Epithelial cell of esophagus (primary cell): ENCODE measurements around the gene COL25A1.

ENCODE experiments used
- DNase-seq: peaks from one replicate; pipeline ENCODE4 v3.0.0; 2010; ENCODE audit warnings: low read depth
- H3K4me3 ChIP-seq: 2 replicates; pipeline ENCODE4 v1.5.1; 2011; ENCODE audit warnings: mild to moderate bottlenecking, low read length, control low read depth
- TF ChIP-seq, protein P1 (sequence below): IDR thresholded peaks from 2 replicates; pipeline ENCODE4 v1.5.1; 2011; ENCODE audit warnings: low read depth, mild to moderate bottlenecking, low read length, control low read depth, inconsistent platforms; ENCODE audit not compliant: insufficient read depth; ENCODE audit errors: missing control alignments

The COL25A1 gene

DNA sequence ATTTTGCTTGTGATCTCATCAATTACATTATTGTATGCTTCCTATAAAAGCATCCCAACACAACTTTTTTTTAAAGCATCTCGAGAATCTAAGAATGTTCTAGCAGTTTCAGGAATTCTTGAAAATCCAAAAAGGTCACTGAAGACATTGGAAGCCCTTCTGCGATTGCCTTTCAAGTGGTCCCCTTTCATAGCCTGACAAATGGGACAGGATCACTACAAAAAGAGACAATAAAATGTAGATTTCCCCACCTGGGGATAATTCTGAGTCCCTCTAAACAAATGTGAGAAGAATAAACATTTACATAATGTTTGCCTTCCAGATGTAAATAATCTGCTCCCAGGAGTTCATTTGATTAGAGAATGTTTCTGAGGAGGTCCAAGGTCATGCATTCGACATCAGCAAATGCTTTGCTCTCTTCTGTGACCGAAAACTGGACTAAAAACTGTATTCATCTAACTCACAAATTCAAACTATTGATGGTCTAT is 116.0 kb downstream of the COL25A1 start:
- TF ChIP-seq, protein P1, sequence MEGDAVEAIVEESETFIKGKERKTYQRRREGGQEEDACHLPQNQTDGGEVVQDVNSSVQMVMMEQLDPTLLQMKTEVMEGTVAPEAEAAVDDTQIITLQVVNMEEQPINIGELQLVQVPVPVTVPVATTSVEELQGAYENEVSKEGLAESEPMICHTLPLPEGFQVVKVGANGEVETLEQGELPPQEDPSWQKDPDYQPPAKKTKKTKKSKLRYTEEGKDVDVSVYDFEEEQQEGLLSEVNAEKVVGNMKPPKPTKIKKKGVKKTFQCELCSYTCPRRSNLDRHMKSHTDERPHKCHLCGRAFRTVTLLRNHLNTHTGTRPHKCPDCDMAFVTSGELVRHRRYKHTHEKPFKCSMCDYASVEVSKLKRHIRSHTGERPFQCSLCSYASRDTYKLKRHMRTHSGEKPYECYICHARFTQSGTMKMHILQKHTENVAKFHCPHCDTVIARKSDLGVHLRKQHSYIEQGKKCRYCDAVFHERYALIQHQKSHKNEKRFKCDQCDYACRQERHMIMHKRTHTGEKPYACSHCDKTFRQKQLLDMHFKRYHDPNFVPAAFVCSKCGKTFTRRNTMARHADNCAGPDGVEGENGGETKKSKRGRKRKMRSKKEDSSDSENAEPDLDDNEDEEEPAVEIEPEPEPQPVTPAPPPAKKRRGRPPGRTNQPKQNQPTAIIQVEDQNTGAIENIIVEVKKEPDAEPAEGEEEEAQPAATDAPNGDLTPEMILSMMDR = no peak
- DNase-seq = no peak
- no peak overlapping the region for H3K4me3 ChIP-seq

DNA sequence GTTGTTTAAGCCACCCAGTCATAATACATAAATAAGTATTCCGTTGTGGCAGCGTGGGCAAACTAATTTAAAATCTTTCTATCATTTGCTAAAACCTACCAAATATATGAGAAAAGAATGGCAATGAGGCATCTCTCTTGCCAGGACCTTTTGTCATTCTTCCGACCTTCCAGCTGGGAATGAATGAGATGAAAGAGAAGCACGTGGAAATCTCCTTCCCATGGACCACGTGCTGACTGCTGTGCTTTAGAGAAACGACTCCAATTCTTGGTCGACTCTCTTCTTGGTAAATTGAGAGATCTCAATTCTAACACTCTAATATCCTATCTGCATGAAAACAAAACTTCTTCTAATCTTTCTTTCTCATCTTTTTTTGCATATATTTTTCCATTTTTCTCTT is 116.5 kb downstream of the COL25A1 start:
- no peak overlapping the region for H3K4me3 ChIP-seq
- TF ChIP-seq, protein P1 = no peak
- no peak for DNase-seq

DNA sequence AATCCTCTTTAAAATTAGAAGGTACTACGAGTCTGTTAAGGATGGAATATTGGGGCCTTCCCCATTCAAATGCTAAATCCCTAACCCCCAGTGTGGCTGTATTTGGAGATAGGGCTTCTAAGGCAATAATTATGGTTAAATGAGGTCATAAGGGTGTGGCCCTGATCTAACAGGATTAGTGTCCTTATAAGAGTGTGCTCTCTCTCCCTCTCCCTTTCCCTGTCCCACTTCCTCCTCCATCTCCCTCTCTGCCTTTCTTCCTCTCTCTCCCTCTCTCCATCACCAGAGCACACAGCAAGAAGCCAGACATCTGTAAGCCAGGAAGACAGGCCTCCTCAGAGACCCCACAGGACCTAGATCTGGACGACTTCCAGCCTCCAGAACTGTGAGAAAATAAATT is 116.9 kb downstream of the COL25A1 start:
- no peak overlapping the region for H3K4me3 ChIP-seq
- DNase-seq = no peak
- TF ChIP-seq, protein P1 = no peak

DNA sequence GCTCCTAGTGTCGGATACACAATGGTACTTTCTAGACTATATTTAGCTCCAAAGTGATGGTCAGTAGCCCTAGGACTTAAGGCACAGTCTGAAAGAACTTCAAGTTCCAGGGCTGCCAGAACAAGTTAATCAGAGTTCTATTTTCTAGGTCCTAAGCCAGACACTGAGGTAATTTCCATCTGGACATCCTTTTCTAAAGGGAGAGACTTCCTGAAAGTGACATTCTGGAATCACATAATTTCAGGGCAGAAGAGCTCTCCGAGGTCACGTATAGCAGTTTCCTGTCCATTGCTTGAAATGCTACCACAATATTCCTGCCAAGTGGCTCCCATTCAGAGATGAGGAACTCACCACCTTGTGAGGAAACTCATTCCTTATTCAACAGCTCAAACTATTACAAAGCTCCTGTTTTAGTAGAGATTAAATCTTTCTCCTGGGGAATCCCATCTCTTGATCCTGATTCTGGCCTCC is 117.9 kb downstream of the COL25A1 start:
- no peak for DNase-seq
- no peak overlapping the region for H3K4me3 ChIP-seq
- TF ChIP-seq, protein P1 = no peak

DNA sequence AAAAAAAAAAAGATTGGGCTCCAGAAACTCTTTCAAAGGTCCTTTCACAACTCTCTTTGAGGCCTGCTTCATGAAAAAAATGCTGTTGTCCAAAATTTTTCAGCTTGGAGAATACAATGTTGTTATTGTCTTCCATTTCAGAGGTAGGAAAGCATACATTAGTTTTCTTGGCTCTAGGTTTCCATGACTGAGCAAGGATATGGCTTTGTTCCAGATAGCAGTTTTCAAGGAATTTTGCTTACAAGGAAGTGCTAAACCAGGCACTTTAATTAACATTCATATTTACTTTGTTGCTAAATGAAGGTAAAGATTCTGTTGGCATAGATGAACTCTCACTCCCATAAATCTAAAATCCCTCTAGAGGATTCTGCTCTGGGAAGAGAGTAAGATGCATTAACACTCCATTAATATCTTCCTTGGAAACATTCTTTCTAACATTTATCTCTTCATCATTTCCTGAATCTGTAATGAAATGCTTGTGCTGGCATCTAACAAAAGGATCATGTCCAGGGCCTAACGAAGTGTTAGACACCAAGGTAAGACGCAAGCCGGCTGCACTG is 118.4 kb downstream of the COL25A1 start:
- no peak for DNase-seq
- H3K4me3 ChIP-seq = no peak overlapping the region
- TF ChIP-seq, protein P1 = no peak

DNA sequence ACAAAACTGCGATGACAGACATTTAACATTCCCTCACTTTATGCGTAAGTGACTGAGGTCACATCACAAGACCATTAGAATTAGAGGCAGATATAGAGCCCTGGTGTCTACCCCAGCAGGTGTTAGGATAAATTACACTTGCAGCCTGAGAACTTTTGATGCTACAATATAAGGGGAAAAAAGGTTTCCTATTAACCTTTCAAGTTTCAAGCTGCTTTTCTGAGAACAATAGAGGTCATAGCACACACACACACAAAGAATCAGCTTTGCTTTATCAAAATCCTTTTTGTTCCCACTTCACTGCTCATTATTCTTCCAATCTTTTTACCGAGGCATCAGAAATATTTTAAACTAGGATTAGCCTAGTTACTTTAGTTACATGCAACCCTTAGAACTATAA is 119.8 kb downstream of the COL25A1 start:
- H3K4me3 ChIP-seq = no peak overlapping the region
- DNase-seq = no peak
- TF ChIP-seq, protein P1 = no peak

DNA sequence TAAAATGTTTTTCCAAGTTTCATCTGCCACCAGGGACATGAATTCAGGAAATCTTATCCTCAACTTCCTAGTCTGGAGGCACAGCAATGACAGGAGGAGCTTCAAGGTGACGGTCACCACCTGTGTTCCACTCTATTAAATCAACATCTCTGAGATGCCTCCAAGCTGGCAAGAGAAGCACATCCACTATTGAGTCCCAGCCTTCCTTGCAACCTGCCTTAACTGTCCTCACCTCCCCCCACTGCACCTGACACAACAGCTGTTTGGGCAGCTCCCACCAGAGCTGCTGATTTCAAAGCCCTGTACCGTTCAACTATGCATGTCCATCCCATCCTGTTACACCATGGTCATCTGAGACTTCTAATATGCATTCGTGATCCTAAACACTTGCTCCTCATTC is 123.4 kb downstream of the COL25A1 start:
- H3K4me3 ChIP-seq = no peak overlapping the region
- no peak for DNase-seq
- TF ChIP-seq, protein P1 = no peak
